ACC112 (cell line): ENCODE measurements around the gene CD163.

Experiments
- H2AFZ ChIP-seq: fragments of 200-600 bp; sonication (generic); one replicate; pipeline ENCODE4 v1.6.0; 2017; ENCODE audit warnings: antibody characterized with exemption, low read length; ENCODE audit not compliant: unreplicated experiment
- H3K27ac ChIP-seq: fragments of 200-600 bp; sonication (generic); 2 replicates; pipeline ENCODE4 v1.5.1; 2014; ENCODE audit warnings: low read depth, mild to moderate bottlenecking, antibody characterized with exemption, low read length, moderate library complexity
- H3K27me3 ChIP-seq: fragments of 200-600 bp; sonication (generic); 2 replicates; pipeline ENCODE4 v1.6.1; 2014; ENCODE audit warnings: mild to moderate bottlenecking, antibody characterized with exemption, low read length, moderate library complexity, mixed read lengths; ENCODE audit not compliant: insufficient read depth
- H3K36me3 ChIP-seq: fragments of 200-600 bp; sonication (generic); 2 replicates; pipeline ENCODE4 v1.6.1; 2016; ENCODE audit warnings: mild to moderate bottlenecking, antibody characterized with exemption, low read length, moderate library complexity, mixed read lengths; ENCODE audit not compliant: insufficient read depth
- H3K4me1 ChIP-seq: fragments of 200-600 bp; sonication (generic); one replicate; pipeline ENCODE4 v1.6.1; 2016; ENCODE audit warnings: low read length, mixed read lengths; ENCODE audit not compliant: insufficient read depth, unreplicated experiment, control insufficient read depth
- H3K4me3 ChIP-seq: fragments of 200-600 bp; sonication (generic); 2 replicates; pipeline ENCODE4 v1.5.1; 2014; ENCODE audit warnings: mild to moderate bottlenecking, low read depth, low read length
- H3K79me2 ChIP-seq: fragments of 200-600 bp; sonication (generic); one replicate; pipeline ENCODE4 v1.6.0; 2016; ENCODE audit warnings: low read length; ENCODE audit not compliant: control insufficient read depth, unreplicated experiment, insufficient read depth

The CD163 gene

DNA sequence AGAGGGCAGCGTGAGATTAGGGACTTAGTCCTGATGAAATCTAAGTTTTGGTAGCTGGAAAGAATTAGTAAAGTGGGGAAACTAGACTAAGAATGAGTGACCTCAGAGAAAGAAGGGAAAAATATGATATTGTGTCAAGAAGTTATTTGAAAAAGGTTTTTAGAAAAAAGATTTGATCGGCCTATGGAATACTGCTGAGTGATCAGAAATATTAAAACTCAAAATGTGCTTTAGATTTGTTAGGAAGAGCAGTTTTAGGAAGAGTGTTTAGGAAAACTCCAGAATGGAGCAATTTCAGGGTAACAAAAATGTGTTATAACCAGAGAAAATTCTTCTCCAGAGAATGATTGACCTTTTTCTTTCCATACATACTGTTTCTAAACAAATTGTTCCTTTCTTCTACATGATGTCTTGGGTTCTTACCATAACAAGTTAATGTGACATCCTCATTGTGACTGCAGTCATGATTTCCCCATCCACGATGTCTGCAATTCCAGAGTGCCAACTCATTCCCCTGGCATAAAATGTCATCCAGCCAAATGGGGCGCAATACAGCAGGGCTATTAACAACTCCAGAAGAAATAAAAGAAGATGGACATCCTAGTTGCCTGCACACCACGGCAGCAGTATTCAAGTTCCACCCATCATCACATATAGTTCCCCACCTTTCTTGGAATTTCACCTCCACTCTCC lies 71.4 kb downstream of the CD163 start:
- H3K4me1 ChIP-seq = peaks cover 9% of the 10 kb centered on the region
- H3K4me3 ChIP-seq = peak overlapping the region; percentile 13; the same call in 1 of the 2 replicates
- H3K27ac ChIP-seq = peak overlapping the region; percentile 38; the same call in 1 of the 2 replicates
- H2AFZ ChIP-seq = no peak overlapping the region
- no peaks in the 10 kb centered on the region for H3K36me3 ChIP-seq
- no peaks in the 10 kb centered on the region for H3K27me3 ChIP-seq
- no peaks in the 10 kb centered on the region for H3K79me2 ChIP-seq
